ENCODE results near the gene PCSK7.

GRCh38 chr11:117180020-117180419, 51.9 kb downstream of the PCSK7 start:
- no peak for TF ChIP-seq EZH2phosphoT487 (IDR thresholded peaks at IDR 0.05; ENCODE audit: insufficient read depth, low read depth)
- TF ChIP-seq EZH2 (IDR thresholded peaks at IDR 0.05; ENCODE audit: insufficient read depth, poor library complexity, severe bottlenecking) = no peak

All from GM23248 (cell line).